Fibroblast of mammary gland (primary cell): ENCODE measurements around the gene ASTN2.

Experiments
- DNase-seq: peaks from one replicate; pipeline ENCODE4 v3.0.0-alpha.2; 2010; ENCODE audit warnings: low read depth
- H3K4me3 ChIP-seq: 2 replicates; pipeline ENCODE4 v1.5.1; 2011; ENCODE audit warnings: low read depth, mild to moderate bottlenecking, low read length, moderate library complexity; ENCODE audit not compliant: control insufficient read depth
- TF ChIP-seq, protein P1 (sequence below): conservative IDR thresholded peaks from 2 replicates; pipeline ENCODE4 v1.5.1; 2011; ENCODE audit warnings: low read depth, low read length, inconsistent platforms; ENCODE audit not compliant: control insufficient read depth, insufficient read depth

Gene ASTN2

DNA sequence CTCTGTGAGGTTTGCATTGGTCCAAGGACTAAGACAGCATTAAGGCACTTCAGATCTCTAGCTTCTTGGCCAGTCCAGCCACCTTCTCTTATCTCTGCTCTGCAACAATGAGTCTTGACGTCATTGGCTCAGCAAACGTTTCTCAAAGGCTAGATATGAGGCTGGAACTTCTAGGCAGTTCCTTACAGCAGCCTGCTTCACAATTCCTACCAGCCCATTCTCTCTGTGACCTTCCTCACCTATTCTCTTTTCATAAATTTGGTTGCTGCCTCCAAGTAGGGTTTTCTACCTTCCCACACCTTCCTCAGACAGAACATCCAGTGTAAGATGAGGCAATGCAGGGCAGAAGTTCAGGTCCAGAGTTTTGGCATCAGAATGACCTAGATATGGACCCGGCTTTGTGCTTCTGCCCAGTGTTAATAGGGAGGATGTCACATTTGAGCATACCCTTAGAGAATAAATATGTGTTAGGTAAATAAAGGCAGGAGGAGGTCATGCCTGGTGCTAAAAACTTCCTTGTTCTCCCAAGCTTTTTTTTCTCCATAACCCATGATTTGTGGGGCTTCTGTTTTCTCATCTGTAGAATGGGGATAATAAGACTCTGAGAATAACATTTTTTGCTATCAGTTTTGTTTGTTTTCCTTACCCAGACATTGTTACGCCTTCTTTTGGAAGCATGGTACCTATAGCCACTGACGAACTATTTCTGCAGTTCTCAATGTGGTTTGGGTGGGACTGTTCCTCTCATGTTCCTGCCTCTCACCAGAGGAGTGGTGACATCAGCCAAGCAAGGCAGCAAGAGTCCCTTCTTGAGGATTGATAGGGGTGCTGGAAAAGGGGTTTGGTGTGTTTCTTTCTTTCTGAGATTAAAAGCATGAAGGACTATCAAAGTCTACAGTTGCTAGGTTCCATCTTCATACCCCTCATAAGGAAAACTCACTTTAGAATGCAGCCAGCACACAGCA, 948.3 kb downstream of the ASTN2 start:
- TF ChIP-seq, protein P1, sequence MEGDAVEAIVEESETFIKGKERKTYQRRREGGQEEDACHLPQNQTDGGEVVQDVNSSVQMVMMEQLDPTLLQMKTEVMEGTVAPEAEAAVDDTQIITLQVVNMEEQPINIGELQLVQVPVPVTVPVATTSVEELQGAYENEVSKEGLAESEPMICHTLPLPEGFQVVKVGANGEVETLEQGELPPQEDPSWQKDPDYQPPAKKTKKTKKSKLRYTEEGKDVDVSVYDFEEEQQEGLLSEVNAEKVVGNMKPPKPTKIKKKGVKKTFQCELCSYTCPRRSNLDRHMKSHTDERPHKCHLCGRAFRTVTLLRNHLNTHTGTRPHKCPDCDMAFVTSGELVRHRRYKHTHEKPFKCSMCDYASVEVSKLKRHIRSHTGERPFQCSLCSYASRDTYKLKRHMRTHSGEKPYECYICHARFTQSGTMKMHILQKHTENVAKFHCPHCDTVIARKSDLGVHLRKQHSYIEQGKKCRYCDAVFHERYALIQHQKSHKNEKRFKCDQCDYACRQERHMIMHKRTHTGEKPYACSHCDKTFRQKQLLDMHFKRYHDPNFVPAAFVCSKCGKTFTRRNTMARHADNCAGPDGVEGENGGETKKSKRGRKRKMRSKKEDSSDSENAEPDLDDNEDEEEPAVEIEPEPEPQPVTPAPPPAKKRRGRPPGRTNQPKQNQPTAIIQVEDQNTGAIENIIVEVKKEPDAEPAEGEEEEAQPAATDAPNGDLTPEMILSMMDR, result no peak
- no peak for DNase-seq
- no peak overlapping the region for H3K4me3 ChIP-seq

DNA sequence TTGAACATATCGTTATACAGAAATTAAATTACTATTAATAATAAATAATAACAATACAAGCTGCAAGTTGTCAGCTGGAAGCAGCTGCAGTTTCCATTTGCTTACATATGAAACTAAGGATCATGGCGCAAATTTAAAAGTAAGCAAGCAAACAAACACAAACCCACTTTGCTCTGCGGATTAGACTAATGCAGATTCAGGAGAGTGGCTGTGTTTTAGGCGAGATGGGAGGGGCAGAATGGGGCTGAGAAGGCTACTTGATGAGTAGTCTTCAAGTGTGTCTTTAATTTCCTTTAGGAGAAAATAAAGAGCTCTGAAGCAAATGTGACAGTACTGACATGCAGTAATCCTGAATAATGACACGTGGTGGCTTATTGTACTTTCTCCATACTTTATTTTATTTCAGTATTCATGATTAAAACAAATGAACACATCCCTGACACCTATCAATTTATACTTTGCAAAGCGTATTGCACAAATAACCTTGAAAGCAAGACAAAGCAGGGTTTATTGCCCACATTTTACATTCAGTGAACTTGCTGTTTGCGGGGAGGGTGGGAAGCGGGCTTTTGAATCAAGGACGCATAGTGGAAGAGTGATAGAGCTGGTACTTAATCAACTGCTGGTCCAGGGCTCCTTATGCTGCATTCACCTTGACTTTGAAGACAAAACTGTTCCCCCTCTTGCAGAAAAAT, 949.1 kb downstream of the ASTN2 start:
- no peak overlapping the region for H3K4me3 ChIP-seq
- no peak for DNase-seq
- TF ChIP-seq, protein P1, result no peak

DNA sequence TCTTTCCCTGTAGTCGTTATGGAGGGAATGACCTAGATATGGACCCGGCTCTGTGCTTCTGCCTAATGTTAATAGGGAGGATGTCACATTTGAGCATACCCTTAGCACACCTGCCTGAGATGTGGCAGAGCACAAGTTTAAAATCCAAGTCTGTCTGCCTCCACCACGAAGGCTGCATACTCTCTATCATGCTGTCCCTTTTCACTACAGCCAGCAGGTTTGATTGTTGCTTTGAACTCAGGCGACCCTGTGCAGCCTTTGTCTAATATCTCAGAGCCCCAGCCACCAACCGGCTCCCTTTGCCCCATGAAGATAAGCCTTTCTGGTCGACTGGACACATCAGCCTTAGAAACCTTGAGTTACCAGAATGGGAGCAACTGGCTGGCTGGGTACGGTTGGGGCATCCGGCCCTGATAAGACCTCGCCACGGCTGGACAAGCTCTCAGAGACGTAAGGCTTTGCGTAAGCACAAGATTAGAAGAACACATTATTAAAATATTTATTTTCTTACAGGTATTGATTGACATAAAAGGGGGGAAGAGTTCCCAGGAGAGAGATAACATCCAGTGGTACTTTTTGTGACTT, 949.8 kb downstream of the ASTN2 start:
- TF ChIP-seq, protein P1, result no peak
- no peak overlapping the region for H3K4me3 ChIP-seq

DNA sequence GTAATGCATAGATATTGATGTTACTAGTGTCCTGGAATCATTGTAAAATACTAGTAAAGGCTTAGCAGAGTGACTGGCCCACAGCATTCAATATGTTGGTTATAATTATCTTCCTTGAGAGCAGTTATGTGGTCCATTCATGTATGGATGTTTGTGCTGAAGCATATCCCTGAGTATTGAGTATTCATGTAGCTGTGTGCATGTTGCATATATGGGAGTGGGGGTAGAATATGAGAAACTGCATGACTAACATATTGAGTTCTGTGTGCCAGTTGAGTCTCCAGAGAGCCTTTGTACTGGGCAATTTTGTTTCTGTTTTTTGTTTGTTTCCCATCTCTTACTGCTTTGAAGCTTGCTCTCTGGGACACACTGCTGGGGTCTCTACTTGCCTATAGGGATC, 950.4 kb downstream of the ASTN2 start:
- DNase-seq, result no peak
- H3K4me3 ChIP-seq, result no peak overlapping the region
- TF ChIP-seq, protein P1, result no peak

More for the DNA sequence above, 949.8 kb downstream of the ASTN2 start:
- no peak for DNase-seq

DNA sequence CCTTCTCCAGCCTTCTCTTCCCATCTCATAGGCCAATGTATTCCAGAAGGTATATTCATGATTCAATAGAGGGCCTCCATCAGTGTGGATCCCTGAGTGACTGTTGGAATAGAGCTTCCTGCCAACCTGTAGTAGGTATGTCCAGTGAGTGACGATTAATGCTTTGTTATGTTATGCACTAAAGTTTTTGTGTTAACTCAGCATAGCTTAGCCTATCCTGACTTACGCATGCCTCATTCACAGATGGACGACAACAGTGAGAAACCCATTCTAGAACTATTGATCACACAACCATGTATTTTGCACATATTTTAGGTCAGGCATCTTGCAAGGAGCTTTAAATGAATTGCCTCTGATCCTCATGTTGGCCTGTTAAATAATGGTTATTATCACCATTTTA, 953.2 kb downstream of the ASTN2 start:
- H3K4me3 ChIP-seq, result no peak overlapping the region
- TF ChIP-seq, protein P1, result no peak
- DNase-seq, result no peak

DNA sequence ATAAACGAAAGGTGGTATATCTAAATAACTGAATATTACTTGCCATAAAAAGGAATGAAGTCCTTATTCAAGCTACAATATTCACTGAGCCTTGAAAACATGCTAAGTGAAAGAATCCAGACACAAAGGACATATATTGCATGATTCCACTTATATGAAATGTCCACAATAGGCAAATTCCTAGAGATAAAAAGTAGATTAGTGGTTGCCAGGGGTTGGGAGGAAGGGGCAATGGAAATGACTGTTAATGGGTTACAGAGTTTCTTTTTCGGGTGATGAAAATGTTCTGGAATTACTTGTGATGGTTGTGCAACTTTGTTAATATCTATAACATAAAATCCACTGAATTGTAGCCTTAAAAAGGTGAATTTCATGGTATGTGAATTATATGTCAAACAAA, 954.8 kb downstream of the ASTN2 start:
- TF ChIP-seq, protein P1, result no peak
- DNase-seq, result no peak
- H3K4me3 ChIP-seq, result no peak overlapping the region
